SK-N-SH treated with all-trans-retinoic acid at 6 μM for 48 hours (cell line): Measurements from ENCODE around the gene HCN2.

Source experiments
- ATAC-seq: fragments of 200-7000 bp; cut with Tn5 transposase; 3 replicates; pipeline ENCODE4 v1.9.1; 2020; ENCODE audit warnings: mild to moderate bottlenecking, moderate library complexity
- ARNTL ChIP-seq: fragments of 450-650 bp; formaldehyde crosslinking; IDR thresholded peaks from 2 replicates; pipeline ENCODE4 v1.5.0; 2020; ENCODE audit warnings: low read depth, mild to moderate bottlenecking, moderate library complexity, borderline replicate concordance
- CSDC2 ChIP-seq: fragments of 250-450 bp; sonication (Bioruptor Pico); IDR thresholded peaks from 2 replicates; pipeline ENCODE4 v1.5.0; 2020; ENCODE audit warnings: mild to moderate bottlenecking, moderate library complexity
- ESRRG ChIP-seq: fragments of 250-450 bp; sonication (Bioruptor Pico); IDR thresholded peaks from 2 replicates; pipeline ENCODE4 v1.6.1; 2021; ENCODE audit warnings: mild to moderate bottlenecking
- GLIS3 ChIP-seq: fragments of 250-450 bp; sonication (Bioruptor Pico); IDR thresholded peaks from 2 replicates; pipeline ENCODE4 v1.5.0; 2020; ENCODE audit warnings: mild to moderate bottlenecking, moderate library complexity
- ISL1 ChIP-seq: fragments of 250-450 bp; sonication (Bioruptor Pico); IDR thresholded peaks from 2 replicates; pipeline ENCODE4 v2.1.2; 2022; ENCODE audit warnings: mild to moderate bottlenecking, moderate library complexity
- OSR1 ChIP-seq: fragments of 250-450 bp; sonication (Bioruptor Pico); IDR thresholded peaks from 2 replicates; pipeline ENCODE4 v1.8.0; 2022; ENCODE audit warnings: moderate library complexity, mild to moderate bottlenecking, inconsistent platforms
- PPARA ChIP-seq: fragments of 250-450 bp; sonication (Bioruptor Pico); IDR thresholded peaks from 2 replicates; pipeline ENCODE4 v1.5.0; 2020; ENCODE audit warnings: mild to moderate bottlenecking, borderline replicate concordance
- RARB ChIP-seq: fragments of 250-450 bp; sonication (Bioruptor Pico); IDR thresholded peaks from 2 replicates; pipeline ENCODE4 v1.8.0; 2021; ENCODE audit warnings: mild to moderate bottlenecking, moderate library complexity
- SNAI2 ChIP-seq: fragments of 250-450 bp; sonication (Bioruptor Pico); IDR thresholded peaks from 2 replicates; pipeline ENCODE4 v1.5.0; 2020; ENCODE audit warnings: mild to moderate bottlenecking, moderate library complexity
- TCF4 ChIP-seq: fragments of 250-450 bp; sonication (Bioruptor Pico); IDR thresholded peaks from 2 replicates; pipeline ENCODE4 v1.8.0; 2021; ENCODE audit warnings: mild to moderate bottlenecking, moderate library complexity, borderline replicate concordance
- ZC3H10 ChIP-seq: fragments of 250-450 bp; sonication (Bioruptor Pico); IDR thresholded peaks from 2 replicates; pipeline ENCODE4 v1.5.1; 2021; ENCODE audit warnings: mild to moderate bottlenecking, moderate library complexity
- ZFP3 ChIP-seq: fragments of 250-450 bp; sonication (Bioruptor Pico); IDR thresholded peaks from 2 replicates; pipeline ENCODE4 v1.5.0; 2020; ENCODE audit warnings: mild to moderate bottlenecking, moderate library complexity
- ZFP30 ChIP-seq: fragments of 450-650 bp; formaldehyde crosslinking; IDR thresholded peaks from 2 replicates; pipeline ENCODE4 v1.5.0; 2022; ENCODE audit warnings: mild to moderate bottlenecking, moderate library complexity
- ZNF565 ChIP-seq: fragments of 450-650 bp; formaldehyde crosslinking; conservative IDR thresholded peaks from 2 replicates; pipeline ENCODE4 v1.5.0; 2020; ENCODE audit warnings: low read depth, mild to moderate bottlenecking, moderate library complexity
- ZNF70 ChIP-seq: fragments of 450-650 bp; formaldehyde crosslinking; IDR thresholded peaks from 2 replicates; pipeline ENCODE4 v1.5.0; 2020; ENCODE audit warnings: mild to moderate bottlenecking, moderate library complexity
- ZNF8 ChIP-seq: fragments of 450-650 bp; formaldehyde crosslinking; IDR thresholded peaks from 2 replicates; pipeline ENCODE4 v1.5.0; 2020; ENCODE audit warnings: mild to moderate bottlenecking, moderate library complexity
- TF ChIP-seq, protein P1 (sequence below): fragments of 250-450 bp; sonication (Bioruptor Pico); IDR thresholded peaks from 2 replicates; pipeline ENCODE4 v1.8.0; 2020; ENCODE audit warnings: mild to moderate bottlenecking, moderate library complexity, borderline replicate concordance
- TF ChIP-seq, protein P2 (sequence below): fragments of 250-450 bp; sonication (Bioruptor Pico); IDR thresholded peaks from 2 replicates; pipeline ENCODE4 v1.5.0; 2020; ENCODE audit warnings: mild to moderate bottlenecking, moderate library complexity
- TF ChIP-seq, protein P3 (sequence below): fragments of 250-450 bp; sonication (Bioruptor Pico); IDR thresholded peaks from 2 replicates; pipeline ENCODE4 v1.5.1; 2021; ENCODE audit warnings: mild to moderate bottlenecking, moderate library complexity
- TF ChIP-seq, protein P4 (sequence below): fragments of 250-450 bp; sonication (Bioruptor Pico); IDR thresholded peaks from 2 replicates; pipeline ENCODE4 v1.5.1; 2020; ENCODE audit warnings: low read depth, mild to moderate bottlenecking, moderate library complexity

Gene HCN2

DNA sequence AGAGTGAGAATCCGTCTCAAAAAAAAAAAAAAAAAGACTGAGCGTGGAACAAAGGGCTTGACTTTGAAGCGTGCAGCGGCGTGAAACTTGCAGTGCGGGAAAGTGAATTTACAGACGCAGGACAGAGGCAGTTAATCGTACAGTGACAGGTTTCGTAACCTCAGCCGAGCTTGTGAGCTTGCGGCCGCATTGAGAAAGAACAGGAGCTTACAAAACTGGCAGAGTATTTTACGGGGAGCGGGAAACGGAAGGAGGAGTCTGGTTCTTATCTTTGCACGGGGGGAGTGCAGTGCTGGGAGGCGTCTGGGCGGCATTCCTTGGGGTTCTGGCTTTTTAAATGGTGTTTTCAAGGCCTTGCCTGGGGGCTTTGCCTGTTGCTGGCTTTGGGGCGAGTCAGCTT, 23.3 kb upstream of the HCN2 start:
- no peak for ATAC-seq
- TF ChIP-seq ZC3H10 (CRISPR knock-in tag) (no peak), ESRRG (CRISPR knock-in tag) (no peak), CSDC2 (CRISPR knock-in tag) (no peak), TCF4 (CRISPR knock-in tag) (peak; percentile 63; the same call in 1 of the 2 replicates), ISL1 (peak; percentile 54), ZNF565 (no peak)
- TF ChIP-seq, protein P1, sequence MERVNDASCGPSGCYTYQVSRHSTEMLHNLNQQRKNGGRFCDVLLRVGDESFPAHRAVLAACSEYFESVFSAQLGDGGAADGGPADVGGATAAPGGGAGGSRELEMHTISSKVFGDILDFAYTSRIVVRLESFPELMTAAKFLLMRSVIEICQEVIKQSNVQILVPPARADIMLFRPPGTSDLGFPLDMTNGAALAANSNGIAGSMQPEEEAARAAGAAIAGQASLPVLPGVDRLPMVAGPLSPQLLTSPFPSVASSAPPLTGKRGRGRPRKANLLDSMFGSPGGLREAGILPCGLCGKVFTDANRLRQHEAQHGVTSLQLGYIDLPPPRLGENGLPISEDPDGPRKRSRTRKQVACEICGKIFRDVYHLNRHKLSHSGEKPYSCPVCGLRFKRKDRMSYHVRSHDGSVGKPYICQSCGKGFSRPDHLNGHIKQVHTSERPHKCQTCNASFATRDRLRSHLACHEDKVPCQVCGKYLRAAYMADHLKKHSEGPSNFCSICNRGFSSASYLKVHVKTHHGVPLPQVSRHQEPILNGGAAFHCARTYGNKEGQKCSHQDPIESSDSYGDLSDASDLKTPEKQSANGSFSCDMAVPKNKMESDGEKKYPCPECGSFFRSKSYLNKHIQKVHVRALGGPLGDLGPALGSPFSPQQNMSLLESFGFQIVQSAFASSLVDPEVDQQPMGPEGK, result peak; percentile 94; the same call in 1 of the 2 replicates
- TF ChIP-seq, protein P2, sequence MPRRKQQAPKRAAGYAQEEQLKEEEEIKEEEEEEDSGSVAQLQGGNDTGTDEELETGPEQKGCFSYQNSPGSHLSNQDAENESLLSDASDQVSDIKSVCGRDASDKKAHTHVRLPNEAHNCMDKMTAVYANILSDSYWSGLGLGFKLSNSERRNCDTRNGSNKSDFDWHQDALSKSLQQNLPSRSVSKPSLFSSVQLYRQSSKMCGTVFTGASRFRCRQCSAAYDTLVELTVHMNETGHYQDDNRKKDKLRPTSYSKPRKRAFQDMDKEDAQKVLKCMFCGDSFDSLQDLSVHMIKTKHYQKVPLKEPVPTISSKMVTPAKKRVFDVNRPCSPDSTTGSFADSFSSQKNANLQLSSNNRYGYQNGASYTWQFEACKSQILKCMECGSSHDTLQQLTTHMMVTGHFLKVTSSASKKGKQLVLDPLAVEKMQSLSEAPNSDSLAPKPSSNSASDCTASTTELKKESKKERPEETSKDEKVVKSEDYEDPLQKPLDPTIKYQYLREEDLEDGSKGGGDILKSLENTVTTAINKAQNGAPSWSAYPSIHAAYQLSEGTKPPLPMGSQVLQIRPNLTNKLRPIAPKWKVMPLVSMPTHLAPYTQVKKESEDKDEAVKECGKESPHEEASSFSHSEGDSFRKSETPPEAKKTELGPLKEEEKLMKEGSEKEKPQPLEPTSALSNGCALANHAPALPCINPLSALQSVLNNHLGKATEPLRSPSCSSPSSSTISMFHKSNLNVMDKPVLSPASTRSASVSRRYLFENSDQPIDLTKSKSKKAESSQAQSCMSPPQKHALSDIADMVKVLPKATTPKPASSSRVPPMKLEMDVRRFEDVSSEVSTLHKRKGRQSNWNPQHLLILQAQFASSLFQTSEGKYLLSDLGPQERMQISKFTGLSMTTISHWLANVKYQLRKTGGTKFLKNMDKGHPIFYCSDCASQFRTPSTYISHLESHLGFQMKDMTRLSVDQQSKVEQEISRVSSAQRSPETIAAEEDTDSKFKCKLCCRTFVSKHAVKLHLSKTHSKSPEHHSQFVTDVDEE (CRISPR knock-in tag), result 0 out of 2 replicates have a peak, but pooled peaks have one; percentile 53

DNA sequence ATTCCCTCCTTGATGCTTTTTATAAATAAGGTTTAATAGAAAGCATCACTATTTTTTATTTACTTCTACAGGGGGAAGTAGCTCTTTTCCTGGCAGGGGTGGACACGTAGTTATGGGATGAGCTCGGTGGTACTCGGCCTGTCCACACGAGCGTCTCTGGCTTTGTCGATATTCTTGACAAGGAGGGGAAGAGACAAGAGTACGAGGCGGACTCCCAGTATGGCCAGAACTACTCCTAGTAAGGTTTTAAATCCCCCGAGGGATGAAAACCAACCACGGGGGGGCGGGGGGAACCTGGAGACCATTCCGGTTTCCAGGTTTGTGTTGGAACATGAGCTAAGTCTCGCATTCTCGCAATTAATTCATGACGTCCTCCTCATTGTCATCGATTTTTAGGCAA, 22.8 kb upstream of the HCN2 start:
- TF ChIP-seq ZC3H10 (CRISPR knock-in tag), result no peak
- ATAC-seq, result no peak

DNA sequence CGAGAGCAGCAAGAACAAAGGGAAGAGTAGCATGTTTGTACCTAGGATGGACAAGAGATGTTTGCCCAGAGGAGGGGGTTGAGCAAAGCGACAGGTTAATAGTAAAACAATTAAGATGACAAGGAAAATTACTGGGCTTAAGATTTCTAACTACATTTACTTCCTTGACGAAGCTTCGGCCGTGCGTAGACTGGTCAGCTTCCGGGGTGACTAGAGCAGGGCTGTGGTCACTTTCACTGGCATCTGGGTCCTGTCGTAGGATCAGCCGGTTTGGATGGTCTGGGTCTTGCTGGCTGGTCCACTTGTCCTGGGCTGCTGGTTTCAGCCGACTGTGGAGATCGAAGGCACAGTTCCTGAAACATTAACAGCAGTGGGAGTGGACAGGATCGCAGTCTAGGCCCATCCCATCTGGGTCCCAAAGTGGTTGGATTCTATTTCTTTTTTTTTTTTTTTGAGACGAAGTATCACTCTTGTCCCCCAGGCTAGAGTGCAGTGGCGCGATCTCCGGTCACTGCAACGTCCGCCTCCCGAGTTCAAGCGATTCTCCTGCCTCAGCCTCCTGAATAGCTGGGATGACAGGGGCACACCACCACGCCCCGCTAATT, 22.3 kb upstream of the HCN2 start:
- no peak for TF ChIP-seq ZNF70 (CRISPR knock-in tag)
- TF ChIP-seq ISL1, result no peak
- no peak for TF ChIP-seq PPARA (CRISPR knock-in tag)
- no peak for TF ChIP-seq OSR1
- TF ChIP-seq ZNF8 (CRISPR knock-in tag), result no peak
- TF ChIP-seq ARNTL (CRISPR knock-in tag), result no peak
- TF ChIP-seq, protein P2 (CRISPR knock-in tag), result no peak
- TF ChIP-seq RARB, result no peak
- TF ChIP-seq, protein P3, sequence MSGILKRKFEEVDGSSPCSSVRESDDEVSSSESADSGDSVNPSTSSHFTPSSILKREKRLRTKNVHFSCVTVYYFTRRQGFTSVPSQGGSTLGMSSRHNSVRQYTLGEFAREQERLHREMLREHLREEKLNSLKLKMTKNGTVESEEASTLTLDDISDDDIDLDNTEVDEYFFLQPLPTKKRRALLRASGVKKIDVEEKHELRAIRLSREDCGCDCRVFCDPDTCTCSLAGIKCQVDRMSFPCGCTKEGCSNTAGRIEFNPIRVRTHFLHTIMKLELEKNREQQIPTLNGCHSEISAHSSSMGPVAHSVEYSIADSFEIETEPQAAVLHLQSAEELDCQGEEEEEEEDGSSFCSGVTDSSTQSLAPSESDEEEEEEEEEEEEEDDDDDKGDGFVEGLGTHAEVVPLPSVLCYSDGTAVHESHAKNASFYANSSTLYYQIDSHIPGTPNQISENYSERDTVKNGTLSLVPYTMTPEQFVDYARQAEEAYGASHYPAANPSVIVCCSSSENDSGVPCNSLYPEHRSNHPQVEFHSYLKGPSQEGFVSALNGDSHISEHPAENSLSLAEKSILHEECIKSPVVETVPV, result no peak
- TF ChIP-seq, protein P4, sequence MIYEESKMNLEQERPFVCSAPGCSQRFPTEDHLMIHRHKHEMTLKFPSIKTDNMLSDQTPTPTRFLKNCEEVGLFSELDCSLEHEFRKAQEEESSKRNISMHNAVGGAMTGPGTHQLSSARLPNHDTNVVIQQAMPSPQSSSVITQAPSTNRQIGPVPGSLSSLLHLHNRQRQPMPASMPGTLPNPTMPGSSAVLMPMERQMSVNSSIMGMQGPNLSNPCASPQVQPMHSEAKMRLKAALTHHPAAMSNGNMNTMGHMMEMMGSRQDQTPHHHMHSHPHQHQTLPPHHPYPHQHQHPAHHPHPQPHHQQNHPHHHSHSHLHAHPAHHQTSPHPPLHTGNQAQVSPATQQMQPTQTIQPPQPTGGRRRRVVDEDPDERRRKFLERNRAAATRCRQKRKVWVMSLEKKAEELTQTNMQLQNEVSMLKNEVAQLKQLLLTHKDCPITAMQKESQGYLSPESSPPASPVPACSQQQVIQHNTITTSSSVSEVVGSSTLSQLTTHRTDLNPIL (CRISPR knock-in tag), result no peak
- no peak for TF ChIP-seq GLIS3 (CRISPR knock-in tag)
- TF ChIP-seq ZNF565, result no peak
- TF ChIP-seq, all 23 proteins: peak for 0
- no peak for ATAC-seq

DNA sequence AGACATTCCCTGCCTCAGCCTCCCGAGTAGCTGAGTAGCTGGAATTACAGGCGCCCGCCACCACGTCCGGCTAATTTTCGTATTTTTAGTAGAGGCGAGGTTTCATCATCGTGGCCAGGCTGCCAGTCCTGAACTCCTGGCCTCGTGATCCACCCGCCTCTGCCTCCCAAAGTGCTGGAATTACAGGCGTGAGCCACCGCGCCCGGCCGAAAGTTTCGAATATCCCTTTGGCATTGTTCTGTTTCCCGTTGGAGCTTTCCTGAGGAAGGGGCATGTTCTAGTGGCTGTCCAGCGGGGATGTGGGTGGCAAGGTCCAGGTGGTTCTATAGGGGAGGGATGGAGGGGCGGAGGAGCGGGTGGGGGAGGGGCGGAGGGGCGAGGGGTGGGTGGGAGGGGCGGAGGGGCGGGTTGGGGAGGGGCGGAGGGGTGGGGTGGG, 19.4 kb upstream of the HCN2 start:
- ATAC-seq, result no peak
- TF ChIP-seq, protein P3, result no peak
- TF ChIP-seq ZNF8 (CRISPR knock-in tag), result no peak
- no peak for TF ChIP-seq ESRRG (CRISPR knock-in tag)
- TF ChIP-seq, protein P4 (CRISPR knock-in tag), result no peak
- no peak for TF ChIP-seq PPARA (CRISPR knock-in tag)
- TF ChIP-seq OSR1, result no peak
- TF ChIP-seq ZFP30 (CRISPR knock-in tag), result no peak
- no peak for TF ChIP-seq ZFP3 (CRISPR knock-in tag)
- TF ChIP-seq SNAI2 (CRISPR knock-in tag), result no peak
- TF ChIP-seq, protein P1, result no peak
